Measurements from ENCODE around the gene CBR4. TPM values are rescaled to one million over a fixed set of nuclear protein-coding genes. Genes with fewer than 3 reads are reported as not detected.

CBR4 gene
- total RNA-seq, 1 donor from 2014 or later, result 34.0 TPM

DNA sequence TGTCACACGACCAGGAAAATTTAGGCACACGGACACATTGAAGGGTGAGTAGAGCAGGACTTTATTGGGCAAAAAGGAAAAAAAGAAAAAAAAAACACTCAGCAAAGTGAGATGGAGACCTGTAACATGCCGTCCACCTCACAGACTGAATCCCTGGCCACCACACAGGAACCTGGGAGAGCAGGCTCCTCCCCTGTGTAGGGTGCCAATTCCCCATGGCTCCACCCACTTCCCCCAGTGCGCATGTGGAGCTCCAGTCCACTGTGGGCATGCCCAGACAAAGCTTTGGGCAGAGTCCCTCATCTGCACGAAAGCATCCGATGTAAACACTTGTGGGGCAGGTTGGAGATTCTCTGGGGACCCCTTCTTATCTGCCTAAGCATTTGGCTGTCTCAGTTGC is 23.6 kb upstream of the CBR4 start:
- peak; percentile 71 for DNase-seq (ENCODE audit: low spot score)

DNA sequence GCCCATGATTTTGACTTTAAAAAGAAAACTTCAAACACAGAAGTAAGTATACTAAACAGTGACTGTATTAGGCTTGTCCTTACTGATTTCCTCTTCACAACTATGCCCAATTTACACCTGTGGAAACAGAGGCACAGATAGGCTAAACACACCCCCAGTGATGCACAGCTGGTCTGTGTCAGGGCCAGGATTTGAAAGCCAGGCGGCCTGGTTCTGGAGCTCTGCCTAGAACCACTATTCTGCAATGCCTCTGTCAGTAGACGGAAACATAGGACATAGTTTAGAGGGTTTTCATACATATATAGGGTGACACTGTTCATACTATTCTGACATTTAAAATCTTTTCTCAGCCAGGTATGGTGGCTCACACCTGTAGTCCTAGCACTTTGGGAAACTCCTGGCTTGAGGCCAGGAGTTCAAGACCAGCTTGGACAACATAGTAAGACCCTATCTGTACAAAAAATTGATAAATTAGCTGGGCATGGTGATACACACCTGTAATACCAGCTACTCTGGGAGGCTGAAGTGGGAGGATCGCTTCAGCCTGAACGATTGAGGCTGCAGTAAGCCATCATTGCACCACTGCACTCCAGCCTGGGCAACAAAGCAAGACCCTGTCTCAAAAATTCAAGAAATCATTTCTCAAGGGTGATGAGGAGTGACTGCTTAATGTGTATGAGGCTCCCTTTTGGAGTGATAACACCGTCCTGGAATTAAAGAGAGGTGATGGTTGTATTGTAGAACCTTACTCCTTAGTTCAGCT is 23.0 kb upstream of the CBR4 start:
- DNase-seq (ENCODE audit: low spot score), result no peak

- DNase-seq (ENCODE audit: low spot score), result no peak
Measured at GRCh38 chr4:169032194-169032593, 22.1 kb upstream of the CBR4 start.

- no peak for DNase-seq (ENCODE audit: low spot score)
Measured at GRCh38 chr4:169031392-169031791, 21.3 kb upstream of the CBR4 start.

DNA sequence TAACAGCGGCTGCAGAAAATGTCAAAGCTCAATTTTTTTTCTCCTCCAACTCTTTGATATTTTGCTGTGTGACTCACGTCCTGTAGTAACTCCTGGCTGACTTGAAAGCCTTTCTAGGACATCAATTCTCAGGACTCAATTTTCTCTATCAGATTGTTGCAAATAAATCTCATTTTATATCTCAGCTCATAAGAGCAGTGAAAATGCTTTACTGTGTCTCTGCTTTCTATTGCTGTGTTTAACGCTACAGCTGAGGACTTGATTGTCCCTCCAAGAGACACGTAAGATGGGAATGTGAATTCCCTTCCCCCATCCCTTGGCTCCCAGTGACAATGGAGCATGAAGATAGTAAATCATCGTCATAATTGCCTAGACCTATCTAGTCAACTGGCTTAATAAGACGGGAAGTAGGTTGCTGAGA is 20.5 kb upstream of the CBR4 start:
- DNase-seq (ENCODE audit: low spot score), result no peak

GRCh38 chr4:169029947-169030346 is 19.9 kb upstream of the CBR4 start:
- DNase-seq (ENCODE audit: low spot score), result no peak

GRCh38 chr4:169027663-169028062 is 17.6 kb upstream of the CBR4 start:
- no peak for DNase-seq (ENCODE audit: low spot score)

- DNase-seq (ENCODE audit: low spot score), result no peak
Measured at GRCh38 chr4:169025184-169025583, 15.1 kb upstream of the CBR4 start.

DNA sequence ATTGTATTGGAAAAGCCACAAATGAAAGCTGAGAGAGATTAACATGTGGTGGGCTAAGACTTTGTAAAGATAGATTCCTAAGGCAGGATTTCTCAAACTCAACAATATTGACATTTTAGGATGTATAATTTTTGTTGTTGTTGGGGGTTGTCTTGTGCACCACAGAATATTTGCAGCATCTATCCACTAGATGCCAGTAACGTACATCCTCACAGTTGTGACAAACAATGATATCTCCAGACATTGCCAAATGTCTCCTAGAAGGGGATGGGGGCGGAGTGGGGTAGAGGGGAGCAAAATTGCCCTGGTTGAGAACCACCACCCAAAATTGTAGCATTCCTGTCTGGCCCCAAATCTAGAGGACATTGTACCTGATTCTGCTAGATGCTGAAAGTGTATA is 14.7 kb upstream of the CBR4 start:
- no peak for DNase-seq (ENCODE audit: low spot score)

GRCh38 chr4:169018406-169018805 is 8.4 kb upstream of the CBR4 start:
- no peak for DNase-seq (ENCODE audit: low spot score)

- DNase-seq (ENCODE audit: low spot score), result no peak
Measured at GRCh38 chr4:169017971-169018370, 7.9 kb upstream of the CBR4 start.

DNA sequence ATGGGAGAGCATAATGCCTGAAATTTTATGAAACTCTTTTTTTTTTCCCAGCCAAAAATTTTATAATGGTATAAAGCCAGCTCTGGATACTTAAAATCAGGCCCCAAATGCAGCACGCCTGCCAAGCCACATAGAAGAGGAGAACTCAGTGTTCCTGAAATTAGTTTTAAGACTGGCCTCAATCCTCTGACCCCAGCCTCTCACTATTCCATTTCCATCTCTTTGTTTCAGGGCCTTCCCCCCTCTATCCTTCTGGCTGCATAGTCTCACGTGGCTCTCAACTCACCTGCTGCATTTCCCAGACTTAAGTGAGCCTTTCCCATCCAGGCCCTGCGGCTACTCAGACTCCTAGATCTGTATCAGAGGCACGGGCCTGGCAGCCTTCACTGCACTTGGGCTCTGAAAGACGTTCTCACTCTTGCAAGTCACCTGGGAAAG is 5.2 kb upstream of the CBR4 start:
- no peak for DNase-seq (ENCODE audit: low spot score)

GRCh38 chr4:169014586-169014985 is 4.5 kb upstream of the CBR4 start:
- DNase-seq (ENCODE audit: low spot score), result no peak

GRCh38 chr4:169013396-169013795 is 3.3 kb upstream of the CBR4 start:
- no peak for DNase-seq (ENCODE audit: low spot score)

- no peak for DNase-seq (ENCODE audit: low spot score)
Measured at GRCh38 chr4:169012049-169012448, 2.0 kb upstream of the CBR4 start.

GRCh38 chr4:169009286-169010124 is 550 bp downstream of the CBR4 start:
- DNase-seq (ENCODE audit: low spot score), result peak; percentile 66

DNA sequence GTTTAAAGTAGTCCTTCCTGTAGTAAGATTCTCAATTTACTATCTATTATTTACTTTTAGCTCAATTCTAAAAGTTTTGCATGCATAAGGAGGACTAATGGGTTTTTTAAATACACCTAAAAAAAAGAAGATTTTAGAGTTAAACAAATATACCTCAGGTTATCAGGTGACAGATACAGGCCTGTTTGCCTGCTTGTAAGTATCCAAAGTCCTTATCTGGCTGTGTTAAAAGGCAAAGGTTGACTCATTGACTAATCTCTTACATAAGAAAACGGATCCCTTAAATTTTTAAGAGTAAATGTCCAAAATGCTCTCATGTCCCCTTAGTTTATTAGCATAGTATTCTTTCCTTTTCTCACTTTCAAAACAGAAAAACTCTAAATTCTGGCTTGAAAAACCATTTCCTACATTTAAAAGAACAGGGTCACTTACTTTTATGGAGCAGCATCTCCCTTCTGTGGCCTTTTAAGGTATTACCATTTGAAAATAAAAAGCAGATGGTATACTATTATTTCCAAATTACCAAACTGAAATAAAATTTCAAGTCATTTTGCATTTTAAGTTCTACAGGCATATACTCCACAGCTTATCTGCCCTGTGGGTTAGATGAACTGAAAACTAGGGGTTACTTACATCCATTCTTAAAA is 4.5 kb downstream of the CBR4 start:
- DNase-seq (ENCODE audit: low spot score), result no peak

DNA sequence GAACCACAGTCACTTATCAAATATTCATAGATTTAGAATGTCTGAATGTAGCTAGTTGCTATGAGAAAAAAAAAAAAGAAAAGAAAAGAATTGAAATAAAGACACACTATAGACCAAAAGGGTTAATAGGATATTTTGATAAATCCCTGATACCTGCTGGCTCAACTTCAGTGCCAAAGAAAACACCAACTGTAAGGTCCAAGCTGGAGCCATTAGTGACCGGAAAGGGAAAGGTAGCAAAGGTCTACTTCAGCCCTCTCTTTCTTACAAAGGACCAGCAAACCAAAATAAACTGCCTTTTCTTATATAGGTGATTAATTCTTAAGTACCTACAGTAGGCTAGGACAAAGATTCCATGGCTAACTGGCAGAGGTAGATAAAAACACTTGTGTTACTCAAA is 9.7 kb downstream of the CBR4 start:
- DNase-seq (ENCODE audit: low spot score), result no peak

- no peak for DNase-seq (ENCODE audit: low spot score)
Measured at GRCh38 chr4:168999809-169000208, 10.2 kb downstream of the CBR4 start.

DNA sequence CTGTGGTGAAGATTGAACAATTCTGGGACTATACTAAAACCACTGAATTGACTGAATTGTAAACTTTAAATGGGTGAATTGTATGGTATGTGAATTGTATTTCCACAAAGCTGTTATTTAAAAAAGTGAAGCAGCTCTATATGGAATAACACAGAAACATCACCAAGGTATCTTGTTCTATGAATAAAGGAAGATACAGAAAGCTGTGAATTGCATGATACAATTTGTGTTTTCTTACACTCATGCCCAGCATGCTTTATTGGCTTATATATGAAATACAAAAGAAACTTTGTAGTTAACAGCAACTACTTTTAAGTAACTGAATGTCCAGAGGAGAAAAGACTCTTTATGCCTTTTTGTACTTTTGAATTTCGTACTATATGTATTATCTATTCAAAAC is 11.5 kb downstream of the CBR4 start:
- DNase-seq (ENCODE audit: low spot score), result no peak

GRCh38 chr4:168995537-168996295 is 14.3 kb downstream of the CBR4 start:
- no peak for DNase-seq (ENCODE audit: low spot score)

- no peak for DNase-seq (ENCODE audit: low spot score)
Measured at GRCh38 chr4:168994958-168995357, 15.1 kb downstream of the CBR4 start.
